ENCODE data around the gene EFNA1.
"Not testable (repeated sequence)": the region's sequence is repeated elsewhere in the genome, so short reads cannot be mapped to it uniquely, and the experiment has no call there.

The EFNA1 gene

GRCh38 chr1:155166471-155167165 is 38.9 kb downstream of the EFNA1 start:
- DNase-seq (ENCODE audit: insufficient read length): no peak
- TF ChIP-seq TAF1 (IDR thresholded peaks at IDR 0.05; ENCODE audit: borderline replicate concordance, low read depth, low read length): no peak
- no peak for TF ChIP-seq POLR2A (IDR thresholded peaks at IDR 0.05; ENCODE audit: low read depth, low read length)
- TF ChIP-seq POLR2AphosphoS5 (IDR thresholded peaks at IDR 0.05; ENCODE audit: low read depth, low read length): no peak
- FAIRE-seq: no peak

GRCh38 chr1:155167166-155168104 is 39.8 kb downstream of the EFNA1 start:
- TF ChIP-seq POLR2AphosphoS5 (IDR thresholded peaks at IDR 0.05; ENCODE audit: low read depth, low read length) (no peak), TAF1 (IDR thresholded peaks at IDR 0.05; ENCODE audit: borderline replicate concordance, low read depth, low read length) (no peak), POLR2A (IDR thresholded peaks at IDR 0.05; ENCODE audit: low read depth, low read length) (no peak)
- FAIRE-seq (peak; percentile 91), DNase-seq (ENCODE audit: insufficient read length) (no peak)

DNA sequence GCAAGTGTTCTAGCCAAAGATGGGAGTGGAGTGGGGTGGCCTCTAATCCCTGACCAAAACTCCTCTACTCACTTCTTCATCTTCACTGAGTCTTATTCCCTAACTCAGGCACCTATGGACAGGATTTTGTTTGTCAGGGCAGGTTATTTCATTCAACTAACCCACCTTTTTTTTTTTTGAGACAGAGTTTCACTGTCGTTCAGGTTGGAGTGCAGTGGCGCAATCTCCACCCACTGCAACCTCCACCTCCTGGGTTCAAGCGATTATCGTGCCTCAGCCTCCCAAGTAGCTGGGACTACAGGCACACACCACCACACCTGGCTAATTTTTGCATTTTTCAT is 40.4 kb downstream of the EFNA1 start:
- DNase-seq (ENCODE audit: insufficient read length); FAIRE-seq: not testable (repeated sequence)

DNA sequence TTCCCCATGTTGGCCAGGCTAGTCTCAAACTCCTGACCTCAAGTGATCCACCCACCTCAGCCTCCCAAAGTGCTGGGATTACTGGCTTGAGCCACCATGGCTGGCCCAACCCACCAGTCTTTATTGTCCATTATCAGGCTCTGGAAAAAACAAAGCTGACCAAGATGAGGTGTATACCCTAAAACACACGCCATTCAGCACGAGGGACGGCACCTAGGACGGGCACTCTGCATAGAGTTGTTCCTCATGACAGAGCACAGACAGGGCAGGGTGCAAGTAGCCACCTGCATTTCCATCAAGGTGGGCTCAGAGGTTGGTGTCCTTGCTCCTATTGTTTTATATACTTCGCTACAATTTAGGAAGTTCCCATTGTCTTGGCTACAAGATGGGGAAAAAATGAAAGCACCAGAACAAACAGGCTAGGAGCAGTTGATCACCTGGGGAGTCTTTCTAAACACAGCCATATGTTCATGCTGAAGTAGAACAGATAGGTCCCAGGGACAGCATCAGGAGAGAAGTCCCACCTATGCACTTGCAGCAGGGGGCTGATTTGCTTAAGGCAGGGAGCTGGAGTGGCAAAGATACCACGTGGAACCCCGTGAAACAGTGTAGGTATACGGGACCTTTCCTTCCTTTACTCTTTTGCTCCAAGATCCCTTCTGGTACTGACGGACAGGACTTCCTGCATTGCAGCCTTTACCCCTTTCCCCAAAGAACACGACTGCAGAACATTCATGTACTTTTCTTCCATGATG is 41.0 kb downstream of the EFNA1 start:
- DNase-seq (ENCODE audit: insufficient read length) (no peak), FAIRE-seq (no peak)
- TF ChIP-seq POLR2AphosphoS5 (IDR thresholded peaks at IDR 0.05; ENCODE audit: low read depth, low read length): no peak
- TF ChIP-seq POLR2A (IDR thresholded peaks at IDR 0.05; ENCODE audit: low read depth, low read length): no peak
- TF ChIP-seq TAF1 (IDR thresholded peaks at IDR 0.05; ENCODE audit: borderline replicate concordance, low read depth, low read length): no peak

GRCh38 chr1:155169541-155169940 is 41.9 kb downstream of the EFNA1 start:
- no peak for FAIRE-seq
- TF ChIP-seq POLR2AphosphoS5 (IDR thresholded peaks at IDR 0.05; ENCODE audit: low read depth, low read length) (no peak), POLR2A (IDR thresholded peaks at IDR 0.05; ENCODE audit: low read depth, low read length) (no peak), TAF1 (IDR thresholded peaks at IDR 0.05; ENCODE audit: borderline replicate concordance, low read depth, low read length) (no peak)
- no peak for DNase-seq (ENCODE audit: insufficient read length)

- TF ChIP-seq POLR2A (IDR thresholded peaks at IDR 0.05; ENCODE audit: low read depth, low read length): no peak
- no peak for TF ChIP-seq POLR2AphosphoS5 (IDR thresholded peaks at IDR 0.05; ENCODE audit: low read depth, low read length)
- no peak for FAIRE-seq
- no peak for DNase-seq (ENCODE audit: insufficient read length)
Measured at GRCh38 chr1:155170101-155170785, 42.6 kb downstream of the EFNA1 start.

- TF ChIP-seq TAF1 (IDR thresholded peaks at IDR 0.05; ENCODE audit: borderline replicate concordance, low read depth, low read length) (no peak), POLR2AphosphoS5 (IDR thresholded peaks at IDR 0.05; ENCODE audit: low read depth, low read length) (no peak), POLR2A (IDR thresholded peaks at IDR 0.05; ENCODE audit: low read depth, low read length) (no peak)
- no peak for DNase-seq (ENCODE audit: insufficient read length)
- FAIRE-seq: no peak
Measured at GRCh38 chr1:155170806-155171205, 43.1 kb downstream of the EFNA1 start.

GRCh38 chr1:155171836-155172731 is 44.4 kb downstream of the EFNA1 start:
- FAIRE-seq: no peak
- TF ChIP-seq POLR2A (IDR thresholded peaks at IDR 0.05; ENCODE audit: low read depth, low read length) (no peak), POLR2AphosphoS5 (IDR thresholded peaks at IDR 0.05; ENCODE audit: low read depth, low read length) (no peak), TAF1 (IDR thresholded peaks at IDR 0.05; ENCODE audit: borderline replicate concordance, low read depth, low read length) (no peak)
- DNase-seq (ENCODE audit: insufficient read length): no peak

- peak; percentile 100 for FAIRE-seq
- peak; percentile 88 for TF ChIP-seq POLR2AphosphoS5 (IDR thresholded peaks at IDR 0.05; ENCODE audit: low read depth, low read length)
- peak; percentile 36; the same call in 1 of the 2 replicates for TF ChIP-seq TAF1 (IDR thresholded peaks at IDR 0.05; ENCODE audit: borderline replicate concordance, low read depth, low read length)
- TF ChIP-seq POLR2A (IDR thresholded peaks at IDR 0.05; ENCODE audit: low read depth, low read length): peak; percentile 85
- peak; percentile 96 for DNase-seq (ENCODE audit: insufficient read length)
Measured at GRCh38 chr1:155172732-155173477, 45.2 kb downstream of the EFNA1 start, which contains the start of gene KRTCAP2. Gene KRTCAP2 (minus strand): TSS chr1:155173304. CDS start chr1:155173224, 80 bp downstream.
